Caco-2 (cell line): ENCODE measurements around the gene STK33. TPM values are rescaled to one million over a fixed set of nuclear protein-coding genes. Genes with fewer than 3 reads are reported as not detected.

ENCODE experiments used
- BruUV-seq: library from RNA; stranded (reverse); fragments of 400-500 nt; replicated peaks from 2 replicates; lab custom pipeline; 2021; lab: Mats Ljungman, UMichigan
- CTCF ChIA-PET: fragments of 300-600 bp; sonication (Branson Sonifier 250); formaldehyde crosslinking; loops from one replicate; lab custom pipeline; 2022; ENCODE audit warnings: antibody characterized with exemption; lab: Charles Lee
- POLR2A ChIA-PET: fragments of 300-600 bp; sonication (Branson Sonifier 250); formaldehyde crosslinking; loops from one replicate; lab custom pipeline; 2022; ENCODE audit warnings: antibody characterized with exemption; lab: Charles Lee
- DNase-seq, 2 experiments: peaks; one replicate each; pipeline versions ENCODE4 v3.0.0 to v3.0.0-alpha.2; 2020 to 2022
- H3K27me3 ChIP-seq: replicated peaks from 2 replicates; pipeline ENCODE4 v1.6.0; 2011; ENCODE audit warnings: low read length; ENCODE audit not compliant: control insufficient read depth, insufficient read depth
- H3K36me3 ChIP-seq: 2 replicates; pipeline ENCODE4 v1.5.1; 2011; ENCODE audit warnings: low read length; ENCODE audit not compliant: control insufficient read depth, insufficient read depth
- H3K4me1 ChIP-seq: fragments of 250-450 bp; sonication (Bioruptor Pico); 2 replicates; pipeline ENCODE4 v1.5.1; 2020; ENCODE audit warnings: mild to moderate bottlenecking
- H3K4me3 ChIP-seq: 2 replicates; pipeline ENCODE4 v1.5.1; 2011; ENCODE audit warnings: low read depth, mild to moderate bottlenecking, control low read depth, low read length
- H3K9me3 ChIP-seq: fragments of 250-450 bp; sonication (Bioruptor Pico); 2 replicates; pipeline ENCODE4 v1.5.1; 2020; ENCODE audit warnings: mild to moderate bottlenecking, moderate library complexity
- H3K27ac Mint-ChIP-seq: one replicate; pipeline ENCODE4 v1.8.0; 2022; ENCODE audit warnings: mixed read lengths; ENCODE audit not compliant: unreplicated experiment
- H3K27me3 Mint-ChIP-seq: one replicate; pipeline ENCODE4 v1.8.0; 2022; ENCODE audit warnings: mixed read lengths; ENCODE audit not compliant: insufficient read depth, unreplicated experiment
- H3K36me3 Mint-ChIP-seq: one replicate; pipeline ENCODE4 v1.8.0; 2022; ENCODE audit warnings: mild to moderate bottlenecking, mixed read lengths; ENCODE audit not compliant: insufficient read depth, unreplicated experiment
- H3K4me1 Mint-ChIP-seq: one replicate; pipeline ENCODE4 v1.8.0; 2022; ENCODE audit warnings: low read depth, mixed read lengths; ENCODE audit not compliant: unreplicated experiment
- H3K4me3 Mint-ChIP-seq: one replicate; pipeline ENCODE4 v1.8.0; 2022; ENCODE audit warnings: mild to moderate bottlenecking, moderate library complexity, mixed read lengths; ENCODE audit not compliant: unreplicated experiment
- H3K9me3 Mint-ChIP-seq: one replicate; pipeline ENCODE4 v1.8.0; 2022; ENCODE audit warnings: mixed read lengths; ENCODE audit not compliant: unreplicated experiment
- CTCF ChIP-seq, 2 experiments: fragments of 200-600 bp in 1 of 2; IDR thresholded peaks; 1 replicate in 1 of 2; 2 replicates in 1 of 2; pipeline versions ENCODE4 v1.5.1 to v1.8.0; 2011 to 2022; ENCODE audit warnings: antibody characterized with exemption in 1 of 2, control low read depth in 1 of 2, inconsistent platforms in 1 of 2, low read depth in 1 of 2, low read length in 1 of 2, mild to moderate bottlenecking in 1 of 2, moderate library complexity in 1 of 2; ENCODE audit not compliant: insufficient read depth in 1 of 2, severe bottlenecking in 1 of 2, unreplicated experiment in 1 of 2
- intact Hi-C: fragments of 100-400 bp; cut with micrococcal nuclease; formaldehyde crosslinking; loops from one replicate; pipeline ENCODE4 v1.10.0; 2022; ENCODE audit not compliant: unreplicated experiment
- total RNA-seq: library from RNA; stranded (reverse); gene quantifications from 2 replicates; pipeline ENCODE4 v1.2.3, GENCODE V29; 2022

Gene STK33
- total RNA-seq, 1 experiment from 2014 or later: 0.98 TPM

GRCh38 chr11:8346157-8346755 lies 247.8 kb downstream of the STK33 start:
- H3K27ac Mint-ChIP-seq: no peak overlapping the region
- no peaks in the 10 kb centered on the region for H3K36me3 Mint-ChIP-seq
- Histone ChIP-seq H3K4me3 (no peak overlapping the region), H3K9me3 (no peaks in the 10 kb centered on the region), H3K4me1 (no peaks in the 10 kb centered on the region), H3K36me3 (no peaks in the 10 kb centered on the region), H3K27me3 (no peaks in the 10 kb centered on the region; the same call in 1 of the 2 replicates)
- no peak for TF ChIP-seq CTCF (IDR thresholded peaks at IDR 0.05; ENCODE audit: insufficient read depth in 1 of 2, low read depth in 1 of 2, low read length in 1 of 2, severe bottlenecking in 1 of 2, unreplicated experiment in 1 of 2)
- H3K9me3 Mint-ChIP-seq: no peaks in the 10 kb centered on the region
- intact Hi-C loops: no loop called here
- no peak overlapping the region for H3K4me3 Mint-ChIP-seq
- CTCF ChIA-PET: no interaction called here
- H3K27me3 Mint-ChIP-seq: peaks cover 13% of the 10 kb centered on the region
- no peaks in the 10 kb centered on the region for H3K4me1 Mint-ChIP-seq
- DNase-seq: no peak
- POLR2A ChIA-PET: no interaction called here
- no TSS peak for BruUV-seq

GRCh38 chr11:8345179-8345578 lies 248.8 kb downstream of the STK33 start:
- BruUV-seq: no TSS peak
- POLR2A ChIA-PET: no interaction called here
- Histone ChIP-seq H3K27me3 (no peaks in the 10 kb centered on the region; the same call in 1 of the 2 replicates), H3K4me3 (no peak overlapping the region), H3K36me3 (no peaks in the 10 kb centered on the region), H3K4me1 (no peaks in the 10 kb centered on the region), H3K9me3 (no peaks in the 10 kb centered on the region)
- CTCF ChIA-PET: no interaction called here
- Mint-ChIP-seq H3K27me3 (peaks cover 9% of the 10 kb centered on the region), H3K36me3 (no peaks in the 10 kb centered on the region), H3K4me3 (no peak overlapping the region), H3K27ac (no peak overlapping the region), H3K4me1 (no peaks in the 10 kb centered on the region), H3K9me3 (no peaks in the 10 kb centered on the region)
- DNase-seq: no peak
- intact Hi-C loops: no loop called here
- no peak for TF ChIP-seq CTCF (IDR thresholded peaks at IDR 0.05; ENCODE audit: insufficient read depth in 1 of 2, low read depth in 1 of 2, low read length in 1 of 2, severe bottlenecking in 1 of 2, unreplicated experiment in 1 of 2)

GRCh38 chr11:8344346-8344745 lies 249.7 kb downstream of the STK33 start:
- TF ChIP-seq CTCF (IDR thresholded peaks at IDR 0.05; ENCODE audit: insufficient read depth in 1 of 2, low read depth in 1 of 2, low read length in 1 of 2, severe bottlenecking in 1 of 2, unreplicated experiment in 1 of 2): no peak
- no TSS peak for BruUV-seq
- CTCF ChIA-PET: no interaction called here
- no peaks in the 10 kb centered on the region for H3K36me3 ChIP-seq
- Mint-ChIP-seq H3K4me3 (no peak overlapping the region), H3K27ac (no peak overlapping the region), H3K27me3 (peaks cover 7% of the 10 kb centered on the region), H3K9me3 (no peaks in the 10 kb centered on the region), H3K36me3 (no peaks in the 10 kb centered on the region), H3K4me1 (no peaks in the 10 kb centered on the region)
- intact Hi-C loops: no loop called here
- DNase-seq: no peak
- H3K4me3 ChIP-seq: no peak overlapping the region
- H3K4me1 ChIP-seq: no peaks in the 10 kb centered on the region
- H3K27me3 ChIP-seq: no peaks in the 10 kb centered on the region; the same call in 1 of the 2 replicates
- POLR2A ChIA-PET: no interaction called here
- H3K9me3 ChIP-seq: no peaks in the 10 kb centered on the region
